HG03354 (cell line): Measurements from ENCODE around the gene PCBD1.

Experiments
- ATAC-seq: cut with Tn5 transposase; IDR thresholded peaks from one replicate; pipeline ENCODE4 v1.9.1; 2021; ENCODE audit warnings: mild to moderate bottlenecking; ENCODE audit not compliant: unreplicated experiment, poor library complexity, severe bottlenecking

Gene PCBD1

DNA sequence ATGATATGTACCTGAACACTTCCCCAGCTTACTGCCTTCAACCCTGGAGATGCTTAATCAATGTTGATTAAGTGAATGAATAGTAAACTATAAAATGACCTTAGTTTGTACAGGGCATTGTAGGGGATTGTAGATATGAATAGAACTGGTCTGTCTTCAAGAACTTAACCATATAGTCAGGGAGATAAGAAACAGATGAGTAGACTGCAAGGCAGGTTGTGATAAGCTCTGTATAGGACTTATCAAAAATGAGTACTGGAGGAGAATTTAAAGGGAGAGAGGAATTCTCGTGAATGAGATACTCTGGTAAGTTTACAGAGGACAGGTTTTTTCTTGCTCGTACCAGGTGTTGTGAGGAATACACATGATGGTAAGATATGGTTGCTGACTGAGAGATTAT lies 45.0 kb downstream of the PCBD1 start:
- no peak for ATAC-seq

DNA sequence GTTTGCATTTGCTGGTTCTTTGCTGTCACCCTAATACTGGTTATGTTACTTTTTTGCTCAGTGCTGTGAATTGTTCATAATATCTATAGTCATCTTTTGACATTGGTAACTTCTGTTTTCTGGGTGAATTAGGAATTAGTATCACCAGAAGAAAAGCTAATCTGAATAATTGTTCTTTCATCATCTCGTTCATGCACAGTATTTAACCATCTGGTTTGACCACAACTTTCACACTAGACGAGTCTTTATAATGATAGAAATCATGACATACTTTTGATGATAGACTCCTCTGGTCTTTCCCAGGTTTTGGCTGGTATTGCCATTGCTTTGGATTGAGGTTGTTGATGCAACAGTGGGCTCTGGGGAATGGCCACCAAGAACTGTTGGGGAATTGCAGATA lies 47.5 kb downstream of the PCBD1 start:
- no peak for ATAC-seq

GRCh38 chr10:70838270-70838805 lies 50.0 kb downstream of the PCBD1 start:
- ATAC-seq: no peak

DNA sequence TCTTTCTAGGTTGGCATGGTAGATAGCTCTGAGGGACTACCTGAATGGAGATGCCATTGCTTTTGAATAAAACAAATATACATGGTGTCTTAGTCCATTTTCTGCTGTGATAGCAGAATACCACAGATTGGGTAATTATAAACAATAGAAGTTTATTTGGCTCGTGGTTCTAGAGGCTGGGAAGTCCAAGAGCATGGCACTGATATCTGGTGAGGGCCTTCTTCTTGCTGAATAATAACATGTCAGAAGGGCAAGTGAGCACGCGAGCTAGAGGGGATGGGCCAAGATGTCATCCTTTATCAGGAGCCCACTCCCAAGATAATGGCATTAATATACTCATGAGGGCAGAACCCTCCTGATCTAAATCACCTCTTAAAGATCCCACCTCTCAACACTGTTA lies 50.7 kb downstream of the PCBD1 start:
- no peak for ATAC-seq

GRCh38 chr10:70836319-70836718 lies 52.0 kb downstream of the PCBD1 start:
- ATAC-seq: no peak

DNA sequence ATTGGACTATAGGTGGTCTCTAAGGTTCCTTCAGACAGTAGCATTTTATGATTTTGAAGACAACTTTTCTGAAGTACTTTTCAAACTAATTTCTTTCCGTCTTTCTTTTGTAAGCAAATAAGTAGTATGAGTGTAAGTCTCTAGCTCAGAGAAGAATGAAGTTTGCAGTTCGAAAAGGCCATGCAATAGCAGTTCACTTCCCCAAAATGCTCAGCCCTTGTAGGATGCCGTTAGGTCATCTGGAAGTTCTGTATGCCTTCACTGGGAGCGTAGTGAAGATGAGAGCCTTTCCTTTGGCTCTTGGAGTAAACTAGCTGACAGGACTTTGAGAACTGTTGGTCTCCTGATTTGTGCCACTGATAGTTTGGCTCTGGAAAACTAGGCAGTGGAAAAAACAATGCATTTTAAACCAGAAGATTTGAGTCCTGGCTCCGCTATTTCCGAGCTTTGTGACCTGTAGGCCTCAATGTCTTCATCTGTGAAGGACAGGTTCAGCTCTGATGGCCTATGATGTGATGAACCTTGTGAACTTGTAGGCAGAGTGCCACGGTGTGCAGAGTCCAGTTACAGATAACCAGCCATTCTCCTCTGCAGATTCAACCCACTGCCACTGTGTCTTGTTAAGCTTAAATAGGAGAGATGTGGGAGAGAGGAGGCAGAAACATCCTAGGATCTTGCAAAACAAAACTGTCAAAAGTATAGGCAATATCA lies 53.8 kb downstream of the PCBD1 start:
- ATAC-seq: no peak

DNA sequence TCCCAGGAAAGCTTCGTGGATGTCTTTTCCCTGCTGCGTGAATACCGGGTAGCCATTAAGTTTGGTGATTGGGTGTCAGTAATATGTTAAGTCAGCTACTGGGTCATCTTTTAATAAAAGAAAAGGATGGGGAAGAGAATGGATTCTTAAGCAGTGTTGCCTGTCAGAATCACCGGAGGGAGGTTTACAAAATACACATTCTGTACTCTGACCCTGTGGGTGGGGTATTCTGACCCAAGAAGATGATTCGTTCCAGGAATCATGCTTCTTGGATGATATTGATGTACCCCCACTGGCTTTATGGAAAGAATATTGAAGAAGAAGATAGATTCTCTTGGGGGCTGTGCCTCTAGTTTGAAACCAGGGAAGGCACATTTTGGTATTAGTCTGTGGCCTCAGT lies 54.3 kb downstream of the PCBD1 start:
- ATAC-seq: no peak

GRCh38 chr10:70833601-70834000 lies 54.8 kb downstream of the PCBD1 start:
- no peak for ATAC-seq
